Psoas muscle (tissue), 8 donors: ENCODE results near the gene SAA4. TPM values are rescaled to one million over a fixed set of nuclear protein-coding genes. Genes with fewer than 3 reads are reported as not detected.
"Not testable (repeated sequence)": the region's sequence is repeated elsewhere in the genome, so short reads cannot be mapped to it uniquely, and the experiment has no call there.

Experiments used
- ATAC-seq, 4 donors: fragments of 200-7000 bp; cut with Tn5 transposase; one replicate each; pipeline ENCODE4 v1.9.1; 2020; ENCODE audit warnings: moderate library complexity in 3 of 4, mild to moderate bottlenecking in 2 of 4
- DNase-seq, 2 donors: peaks; one replicate each; pipeline ENCODE4 v3.0.0-alpha.2; 2020
- H3K27ac ChIP-seq: fragments of 200-600 bp; one replicate; pipeline ENCODE4 v1.8.0; 2022
- H3K27me3 ChIP-seq, 3 donors: fragments of 200-600 bp in 1 of 3; one replicate each; pipeline versions ENCODE4 v1.6.1 to v1.8.0; 2013 to 2022; ENCODE audit warnings: low read length in 2 of 3, mild to moderate bottlenecking in 2 of 3, moderate library complexity in 1 of 3; ENCODE audit not compliant: insufficient read depth in 3 of 3
- H3K36me3 ChIP-seq, 2 donors: fragments of 200-600 bp in 1 of 2; one replicate each; pipeline versions ENCODE4 v1.6.1 to v1.8.0; 2013 to 2022; ENCODE audit warnings: low read depth in 1 of 2, mild to moderate bottlenecking in 1 of 2, moderate library complexity in 1 of 2; ENCODE audit not compliant: insufficient read depth in 1 of 2
- H3K4me1 ChIP-seq: fragments of 200-600 bp; one replicate; pipeline ENCODE4 v1.8.0; 2022
- H3K4me3 ChIP-seq: fragments of 200-600 bp; one replicate; pipeline ENCODE4 v1.8.0; 2022; ENCODE audit warnings: mild to moderate bottlenecking
- H3K9me3 ChIP-seq: fragments of 200-600 bp; one replicate; pipeline ENCODE4 v1.8.0; 2022
- CTCF ChIP-seq: fragments of 200-600 bp; IDR thresholded peaks from one replicate; pipeline ENCODE4 v1.8.0; 2022; ENCODE audit warnings: antibody characterized with exemption
- WGBS, 3 donors: extraction: QIAGEN DNeasy Blood & Tissue Kit; methylation state at CpG; one replicate each; pipeline versions ENCODE4 v1.1.6 to v1.1.7; 2013; 5-methylcytosine and 5-hydroxymethylcytosine counted together
- intact Hi-C, 2 donors: fragments of 100-400 bp; cut with DNase I; formaldehyde crosslinking; loops; one replicate each; pipeline versions ENCODE4 v1.11.0 to v1.14.2; 2022
- polyA plus RNA-seq, 3 donors: library from polyadenylated mRNA; stranded (reverse); fragments of 200-250 nt; gene quantifications; one replicate each; pipeline ENCODE4 v1.2.3, GENCODE V29; 2013
- total RNA-seq, 4 donors: library from RNA; stranded (reverse); fragmentation: NEBNext Ultra II Directional in 2 of 4; extraction: Animal tissue kit (Norgen Biotek cat#: 25700) in 2 of 4; gene quantifications; one replicate each; pipeline versions ENCODE4 v1.2.1 to v1.2.4, GENCODE V29; 2021 to 2023
- donor health status: healthy with polysubstance abuse.
- donor health status: DM: no; HTN: no; CAD: no; lungs with moderate emphysema.
- donor health status: Bipolar disorder and iron deficiency.
- donor health status: healthy.
- donor health status: DM: yes; HTN: yes; CAD: no.
- donor health status: DM: no; HTN: no; CAD: no.
- donor health status: DM: no; HTN: no; CAD: no.
- donor health status: DM: yes; HTN: yes; CAD: no.

SAA4 gene
- total and polyA plus RNA-seq, 7 donors, result 0.05 to 2.9 (median 0.46) TPM; not detected in 4

GRCh38 chr11:18196532-18196931 lies 40.1 kb downstream of the SAA4 start:
- WGBS, 3 donors, result 81 to 91% (median 89%) methylated on average over 2 of the region's 2 CpGs
- intact Hi-C loops, result no loop called here
- no peak for ATAC-seq

DNA sequence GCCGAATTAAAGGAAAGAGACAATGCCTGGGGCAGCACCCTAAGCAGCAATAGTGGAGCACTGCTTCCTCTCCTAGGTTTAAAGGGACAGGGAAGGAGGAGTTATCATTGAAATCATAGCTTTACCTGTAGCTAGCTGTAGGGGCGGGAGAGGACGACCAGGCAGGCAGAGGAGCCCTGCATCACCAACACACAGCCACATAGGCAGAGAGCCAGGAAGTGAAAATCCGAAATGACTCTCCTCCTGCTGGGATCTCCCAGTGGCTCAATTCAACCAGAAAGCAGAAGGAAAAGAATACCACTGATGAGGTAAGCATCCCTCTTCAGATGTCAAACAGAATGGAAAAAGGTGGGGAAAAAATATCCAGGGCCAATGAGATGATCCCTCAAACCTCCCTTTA lies 43.6 kb downstream of the SAA4 start:
- intact Hi-C loops, result no loop called here
- Histone ChIP-seq H3K9me3 (no peaks in the 10 kb centered on the region), H3K4me3 (no peak overlapping the region), H3K27me3 (peaks cover 0 to 6% (median 3%) of the 10 kb centered on the region in 3 donors), H3K36me3 (no peaks in the 10 kb centered on the region), H3K4me1 (no peaks in the 10 kb centered on the region), H3K27ac (no peak overlapping the region)
- TF ChIP-seq CTCF, result no peak
- WGBS, 3 donors, result 25 to 28% (median 27%) methylated on average over 4 of the region's 4 CpGs
- DNase-seq (no peak), ATAC-seq (no peak)

More at GRCh38 chr11:18196532-18196931, 40.1 kb downstream of the SAA4 start:
- Histone ChIP-seq H3K4me1 (no peaks in the 10 kb centered on the region), H3K9me3 (no peaks in the 10 kb centered on the region), H3K27me3 (peaks cover 0 to 4% (median 0%) of the 10 kb centered on the region in 3 donors), H3K4me3 (no peak overlapping the region), H3K36me3 (no peaks in the 10 kb centered on the region), H3K27ac (no peak overlapping the region)
- no peak for TF ChIP-seq CTCF
- no peak for DNase-seq

DNA sequence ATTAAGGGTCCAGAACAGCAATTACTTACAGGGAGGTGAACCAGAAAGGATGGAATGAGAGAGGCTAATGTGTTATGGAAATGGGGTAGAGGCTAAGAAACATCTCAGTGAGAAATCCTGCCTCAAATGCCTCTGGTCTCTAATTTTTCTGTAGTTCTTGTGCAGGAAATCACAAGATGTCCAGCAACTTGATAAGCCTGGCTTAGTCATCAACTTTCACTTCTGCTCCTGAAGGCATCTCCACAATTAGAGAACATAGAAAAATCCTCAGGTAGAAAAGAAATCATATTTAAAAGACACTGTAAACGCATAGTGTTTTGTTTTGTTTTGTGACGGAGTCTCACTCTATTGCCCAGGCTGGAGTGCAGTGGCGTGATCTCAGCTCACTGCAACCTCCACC lies 45.2 kb downstream of the SAA4 start:
- H3K27me3 ChIP-seq, result peaks cover 3 to 7% (median 6%) of the 10 kb centered on the region in 3 donors
- H3K27ac ChIP-seq, result no peak overlapping the region
- no peak for ATAC-seq
- no peaks in the 10 kb centered on the region for H3K4me1 ChIP-seq
- no peak for DNase-seq
- intact Hi-C loops, result no loop called here
- H3K9me3 ChIP-seq, result no peaks in the 10 kb centered on the region
- no peak overlapping the region for H3K4me3 ChIP-seq
- no peak for TF ChIP-seq CTCF
- no peaks in the 10 kb centered on the region for H3K36me3 ChIP-seq
- WGBS, 3 donors, result 91 to 97% (median 96%) methylated on average over 3 of the region's 3 CpGs

DNA sequence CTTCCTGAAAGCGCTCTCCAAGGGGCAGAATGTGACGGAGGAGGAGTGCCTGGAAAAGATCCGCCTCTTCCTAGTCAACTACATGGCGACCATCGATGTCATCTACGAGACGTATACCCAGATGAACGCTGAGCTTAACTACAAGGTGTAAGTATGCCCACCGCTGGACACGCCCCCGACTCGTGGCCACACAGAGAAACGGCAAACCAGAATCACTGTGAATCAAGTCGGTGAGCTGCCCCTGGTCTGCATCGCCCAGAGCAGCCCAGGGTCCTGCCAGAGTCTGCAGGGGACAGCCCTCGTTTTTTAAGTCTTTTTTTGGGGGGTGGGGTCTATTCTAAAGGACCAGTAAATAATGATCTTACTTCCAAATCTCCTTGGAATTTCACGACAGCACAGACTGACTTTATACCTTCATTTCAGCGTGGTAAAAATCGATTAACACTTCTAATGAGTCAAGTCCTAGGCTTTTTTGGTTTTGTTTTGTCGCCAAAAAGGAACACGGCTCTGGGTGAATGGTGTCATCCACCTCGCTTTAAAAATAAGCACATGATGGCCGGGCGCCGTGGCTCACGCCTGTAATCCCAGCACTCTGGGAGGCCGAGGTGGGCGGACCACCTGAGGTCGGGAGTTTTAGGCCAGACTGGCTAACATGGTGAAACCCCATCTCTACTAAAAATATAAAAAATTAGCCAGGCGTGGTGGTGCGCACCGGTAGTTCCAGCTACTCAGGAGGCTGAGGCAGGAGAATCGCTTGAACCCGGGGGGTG lies 46.9 kb downstream of the SAA4 start:
- DNase-seq, result not testable (repeated sequence)

DNA sequence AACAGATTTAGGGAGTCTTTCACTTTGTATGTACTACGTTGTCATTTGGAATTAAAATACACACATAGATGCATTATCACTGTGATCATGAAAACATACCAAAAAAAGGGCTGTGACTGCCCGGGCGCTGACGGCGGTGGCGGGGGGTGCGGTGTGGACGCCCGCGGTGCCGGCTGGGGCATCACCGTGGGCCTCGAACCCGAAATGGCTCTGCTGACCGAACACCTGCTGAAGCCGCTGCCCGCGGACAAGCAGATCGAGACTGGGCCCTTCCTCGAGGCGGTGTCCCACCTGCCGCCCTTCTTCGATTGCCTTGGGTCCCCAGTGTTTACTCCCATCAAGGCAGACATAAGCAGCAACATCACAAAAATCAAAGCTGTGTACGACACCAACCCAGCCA lies 47.8 kb downstream of the SAA4 start:
- WGBS, 3 donors, result 92% methylated on average over 24 of the region's 24 CpGs
- ATAC-seq, result no peak
- Histone ChIP-seq H3K4me1 (no peaks in the 10 kb centered on the region), H3K9me3 (no peaks in the 10 kb centered on the region), H3K27ac (no peak overlapping the region), H3K27me3 (peaks cover 3 to 7% (median 6%) of the 10 kb centered on the region in 3 donors), H3K4me3 (no peak overlapping the region), H3K36me3 (no peaks in the 10 kb centered on the region)
- no peak for DNase-seq
- TF ChIP-seq CTCF, result no peak
- intact Hi-C loops, result no loop called here

More for the DNA sequence above, 46.9 kb downstream of the SAA4 start:
- H3K27me3 ChIP-seq, H3K36me3 ChIP-seq, ATAC-seq, H3K27ac ChIP-seq, H3K4me1 ChIP-seq, H3K9me3 ChIP-seq, intact Hi-C loops, H3K4me3 ChIP-seq: not testable (repeated sequence)
- 87 to 88% (median 87%) methylated on average over 34 of the region's 34 CpGs for WGBS, 3 donors

Other genes with a start within 250 kb of the SAA4 start
- gene SERGEF, start 223.8 kb downstream of the SAA4 start, total RNA-seq, result 10 to 100 TPM; 17.9 to 28.3 (median 25.1) TPM
- gene SERGEF, start 223.8 kb downstream of the SAA4 start, polyA plus RNA-seq, result 10 to 100 TPM; 11.1 to 33.1 (median 29.5) TPM
- gene TPH1, start 190.5 kb downstream of the SAA4 start, total RNA-seq, result under 1 TPM in 3 of 4 donors, not detected in 1; 0.04 to 0.28 (median 0.06) TPM
- under 1 TPM; 0.03 to 0.18 (median 0.08) TPM for gene TPH1, start 190.5 kb downstream of the SAA4 start, polyA plus RNA-seq
- 1 to 10 TPM; 3.5 to 6.5 (median 4.6) TPM for gene SAAL1, start 130.7 kb downstream of the SAA4 start, total RNA-seq
- gene SAAL1, start 130.7 kb downstream of the SAA4 start, polyA plus RNA-seq, result 1 to 10 TPM; 5.3 to 6.7 (median 5.5) TPM
- not detected for gene MRGPRX3, start 104.2 kb downstream of the SAA4 start, total RNA-seq
- not detected for gene MRGPRX3, start 104.2 kb downstream of the SAA4 start, polyA plus RNA-seq
- gene MRGPRX4, start 64.0 kb downstream of the SAA4 start, total RNA-seq, result not detected
- gene MRGPRX4, start 64.0 kb downstream of the SAA4 start, polyA plus RNA-seq, result not detected
- 10 to 100 TPM; 11.3 to 35.5 (median 25.6) TPM for gene SAA2, start 11.9 kb upstream of the SAA4 start, total RNA-seq
- gene SAA2, start 11.9 kb upstream of the SAA4 start, polyA plus RNA-seq, result 1 to 10 TPM; 2.6 to 6.3 (median 3.0) TPM
- 100 to 1,000 TPM in 1 of 4 donors, 10 to 100 TPM in 3; 29.1 to 100 (median 36.2) TPM for gene SAA1, start 29.5 kb upstream of the SAA4 start, total RNA-seq
- gene SAA1, start 29.5 kb upstream of the SAA4 start, polyA plus RNA-seq, result 10 to 100 TPM in 2 of 3 donors, 1 to 10 TPM in 1; 7.3 to 16.9 (median 14.4) TPM
- gene HPS5, start 85.3 kb upstream of the SAA4 start, total RNA-seq, result 10 to 100 TPM in 1 of 4 donors, 1 to 10 TPM in 3; 7.0 to 11.9 (median 8.8) TPM
- 10 to 100 TPM in 1 of 3 donors, 1 to 10 TPM in 2; 4.9 to 11.3 (median 9.9) TPM for gene HPS5, start 85.3 kb upstream of the SAA4 start, polyA plus RNA-seq
- gene GTF2H1, start 85.8 kb upstream of the SAA4 start, total RNA-seq, result 10 to 100 TPM; 14.5 to 25.2 (median 19.4) TPM
- gene GTF2H1, start 85.8 kb upstream of the SAA4 start, polyA plus RNA-seq, result 10 to 100 TPM; 15.5 to 39.2 (median 38.5) TPM
- 100 to 1,000 TPM; 254 to 867 (median 701) TPM for gene LDHA, start 157.8 kb upstream of the SAA4 start, total RNA-seq
- gene LDHA, start 157.8 kb upstream of the SAA4 start, polyA plus RNA-seq, result 1,000 to 10,000 TPM in 2 of 3 donors, 100 to 1,000 TPM in 1; 903 to 1,038 (median 1,020) TPM
- gene LDHC, start 175.5 kb upstream of the SAA4 start, total RNA-seq, result 1 to 10 TPM in 2 of 4 donors, under 1 TPM in 1, not detected in 1; 0.64 to 3.0 (median 2.5) TPM
- gene LDHC, start 175.5 kb upstream of the SAA4 start, polyA plus RNA-seq, result 1 to 10 TPM in 2 of 3 donors, not detected in 1; 2.3 to 4.0 TPM
- not detected for gene LDHAL6A, start 219.1 kb upstream of the SAA4 start, total RNA-seq
- under 1 TPM in 1 of 3 donors, not detected in 2; 0.03 TPM for gene LDHAL6A, start 219.1 kb upstream of the SAA4 start, polyA plus RNA-seq